Stimulated activated memory B cell treated with anti-CD40 and anti-IgM and Interleukin-4, amounts not matched to agents 10 μg/mL and 1 μg/mL and 100 μg/mL, for 72 hours (primary cell): ENCODE data around the gene SNAI1.

Source experiments
- ATAC-seq: fragments of 150-1000 bp; cut with Tn5 transposase; 2 replicates; pipeline ENCODE4 v1.10.0; 2021
- H3K27ac Mint-ChIP-seq: one replicate; pipeline ENCODE4 v1.8.0; 2022; ENCODE audit warnings: mild to moderate bottlenecking, mixed read lengths
- H3K27me3 Mint-ChIP-seq: one replicate; pipeline ENCODE4 v1.8.0; 2022; ENCODE audit warnings: mixed read lengths
- H3K36me3 Mint-ChIP-seq: one replicate; pipeline ENCODE4 v1.8.0; 2022; ENCODE audit warnings: mixed read lengths
- H3K4me1 Mint-ChIP-seq: one replicate; pipeline ENCODE4 v1.8.0; 2022; ENCODE audit warnings: mixed read lengths
- H3K4me3 Mint-ChIP-seq: one replicate; pipeline ENCODE4 v1.8.0; 2022; ENCODE audit warnings: mild to moderate bottlenecking, moderate library complexity, mixed read lengths
- H3K9me3 Mint-ChIP-seq: one replicate; pipeline ENCODE4 v1.8.0; 2022; ENCODE audit warnings: mixed read lengths

The SNAI1 gene

GRCh38 chr20:50027611-50028105 lies 44.9 kb downstream of the SNAI1 start:
- Mint-ChIP-seq H3K4me1 (peaks cover 11% of the 10 kb centered on the region), H3K27ac (no peak overlapping the region), H3K4me3 (no peak overlapping the region), H3K9me3 (no peaks in the 10 kb centered on the region), H3K36me3 (no peaks in the 10 kb centered on the region), H3K27me3 (peaks cover 29% of the 10 kb centered on the region)
- no peak for ATAC-seq

- Mint-ChIP-seq H3K27ac (no peak overlapping the region), H3K4me1 (no peaks in the 10 kb centered on the region), H3K4me3 (no peak overlapping the region), H3K9me3 (no peaks in the 10 kb centered on the region), H3K27me3 (peaks cover 29% of the 10 kb centered on the region), H3K36me3 (no peaks in the 10 kb centered on the region)
- ATAC-seq = no peak
Measured at GRCh38 chr20:50029083-50029696, 46.4 kb downstream of the SNAI1 start.

- H3K9me3 Mint-ChIP-seq = no peaks in the 10 kb centered on the region
- no peaks in the 10 kb centered on the region for H3K4me1 Mint-ChIP-seq
- no peak overlapping the region for H3K4me3 Mint-ChIP-seq
- no peak overlapping the region for H3K27ac Mint-ChIP-seq
- H3K27me3 Mint-ChIP-seq = peaks cover 33% of the 10 kb centered on the region
- ATAC-seq = no peak
- no peaks in the 10 kb centered on the region for H3K36me3 Mint-ChIP-seq
Measured at GRCh38 chr20:50029697-50030461, 47.1 kb downstream of the SNAI1 start.

GRCh38 chr20:50032955-50033666 lies 50.3 kb downstream of the SNAI1 start:
- H3K36me3 Mint-ChIP-seq = no peaks in the 10 kb centered on the region
- no peaks in the 10 kb centered on the region for H3K4me1 Mint-ChIP-seq
- ATAC-seq = no peak
- no peak overlapping the region for H3K4me3 Mint-ChIP-seq
- no peak overlapping the region for H3K27ac Mint-ChIP-seq
- peaks cover 34% of the 10 kb centered on the region for H3K27me3 Mint-ChIP-seq
- H3K9me3 Mint-ChIP-seq = no peaks in the 10 kb centered on the region

- H3K4me3 Mint-ChIP-seq = no peak overlapping the region
- H3K27me3 Mint-ChIP-seq = peaks cover 23% of the 10 kb centered on the region
- no peak for ATAC-seq
- no peaks in the 10 kb centered on the region for H3K9me3 Mint-ChIP-seq
- peaks cover 4% of the 10 kb centered on the region for H3K4me1 Mint-ChIP-seq
- no peak overlapping the region for H3K27ac Mint-ChIP-seq
- H3K36me3 Mint-ChIP-seq = no peaks in the 10 kb centered on the region
Measured at GRCh38 chr20:50034567-50035180, 51.9 kb downstream of the SNAI1 start.

GRCh38 chr20:50036703-50037102 lies 53.9 kb downstream of the SNAI1 start:
- Mint-ChIP-seq H3K36me3 (no peaks in the 10 kb centered on the region), H3K27me3 (peaks cover 9% of the 10 kb centered on the region), H3K4me3 (no peak overlapping the region), H3K9me3 (no peaks in the 10 kb centered on the region), H3K27ac (no peak overlapping the region), H3K4me1 (peaks cover 17% of the 10 kb centered on the region)
- ATAC-seq = no peak

- H3K9me3 Mint-ChIP-seq = no peaks in the 10 kb centered on the region
- no peaks in the 10 kb centered on the region for H3K36me3 Mint-ChIP-seq
- no peak overlapping the region for H3K27ac Mint-ChIP-seq
- peaks cover 21% of the 10 kb centered on the region for H3K4me1 Mint-ChIP-seq
- ATAC-seq = no peak
- peaks cover 5% of the 10 kb centered on the region for H3K27me3 Mint-ChIP-seq
- no peak overlapping the region for H3K4me3 Mint-ChIP-seq
Measured at GRCh38 chr20:50037123-50037522, 54.3 kb downstream of the SNAI1 start.

GRCh38 chr20:50037575-50037974 lies 54.8 kb downstream of the SNAI1 start:
- H3K4me3 Mint-ChIP-seq = no peak overlapping the region
- peak overlapping the region; percentile 15 for H3K27ac Mint-ChIP-seq
- H3K4me1 Mint-ChIP-seq = peaks cover 22% of the 10 kb centered on the region
- no peaks in the 10 kb centered on the region for H3K36me3 Mint-ChIP-seq
- ATAC-seq = no peak
- H3K27me3 Mint-ChIP-seq = peaks cover 5% of the 10 kb centered on the region
- no peaks in the 10 kb centered on the region for H3K9me3 Mint-ChIP-seq

GRCh38 chr20:50038169-50038568 lies 55.4 kb downstream of the SNAI1 start:
- H3K27ac Mint-ChIP-seq = peak overlapping the region; percentile 15
- peaks cover 5% of the 10 kb centered on the region for H3K27me3 Mint-ChIP-seq
- no peak overlapping the region for H3K4me3 Mint-ChIP-seq
- H3K9me3 Mint-ChIP-seq = no peaks in the 10 kb centered on the region
- no peak for ATAC-seq
- peaks cover 22% of the 10 kb centered on the region for H3K4me1 Mint-ChIP-seq
- no peaks in the 10 kb centered on the region for H3K36me3 Mint-ChIP-seq
